Endothelial cell of umbilical vein (primary cell): ENCODE data around the gene STH.

ENCODE experiments used
- CTCF ChIP-seq, 2 donors: IDR thresholded peaks; 1 replicate in 1 of 2; 2 replicates in 1 of 2; pipeline ENCODE4 v1.5.1; 2011; ENCODE audit warnings: low read length in 2 of 2, mild to moderate bottlenecking in 2 of 2, moderate library complexity in 2 of 2, control low read depth in 1 of 2, inconsistent platforms in 1 of 2, low read depth in 1 of 2; ENCODE audit not compliant: insufficient read depth in 1 of 2; ENCODE audit errors: extremely low read depth in 1 of 2
- EZH2 ChIP-seq: IDR thresholded peaks from 2 replicates; pipeline ENCODE4 v1.6.1; 2012; ENCODE audit warnings: borderline replicate concordance, low read depth, mild to moderate bottlenecking, moderate library complexity, low read length, inconsistent platforms; ENCODE audit not compliant: severe bottlenecking
- FOS ChIP-seq: IDR thresholded peaks from 2 replicates; pipeline ENCODE4 v1.6.1; 2011; ENCODE audit warnings: mild to moderate bottlenecking, low read length, moderate library complexity, borderline replicate concordance; ENCODE audit not compliant: insufficient read depth
- JUN ChIP-seq: IDR thresholded peaks from 2 replicates; pipeline ENCODE4 v1.6.1; 2011; ENCODE audit warnings: borderline replicate concordance, low read depth; ENCODE audit not compliant: insufficient read length, insufficient read depth
- POLR2A ChIP-seq: IDR thresholded peaks from 2 replicates; pipeline ENCODE4 v1.6.1; 2012; ENCODE audit warnings: low read depth, mild to moderate bottlenecking, control low read depth, low read length
- POLR2AphosphoS5 ChIP-seq: IDR thresholded peaks from 2 replicates; pipeline ENCODE4 v1.6.1; 2012; ENCODE audit warnings: low read depth, mild to moderate bottlenecking, control low read depth, low read length, moderate library complexity; ENCODE audit not compliant: insufficient read depth
- TF ChIP-seq, protein P1 (sequence below): IDR thresholded peaks from 2 replicates; pipeline ENCODE4 v1.6.1; 2011; ENCODE audit not compliant: insufficient read depth, insufficient read length

GRCh38 chr17:45966606-45967280 lies 32.3 kb upstream of the STH start:
- no peak for TF ChIP-seq FOS
- no peak for TF ChIP-seq CTCF (IDR thresholded peaks at IDR 0.05; ENCODE audit: extremely low read depth in 1 of 2, insufficient read depth in 1 of 2, low read depth in 1 of 2, low read length in 2 of 2)
- no peak for TF ChIP-seq POLR2AphosphoS5
- no peak for TF ChIP-seq EZH2
- no peak for TF ChIP-seq POLR2A
- TF ChIP-seq JUN, result no peak
- TF ChIP-seq, protein P1, sequence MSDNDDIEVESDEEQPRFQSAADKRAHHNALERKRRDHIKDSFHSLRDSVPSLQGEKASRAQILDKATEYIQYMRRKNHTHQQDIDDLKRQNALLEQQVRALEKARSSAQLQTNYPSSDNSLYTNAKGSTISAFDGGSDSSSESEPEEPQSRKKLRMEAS, result no peak
